Medulla oblongata (tissue), 1 donor: Measurements from ENCODE around the gene LMOD2.
A peak's percentile ranks its signal among the peaks of the same experiment; 100 is the strongest.

Experiments used
- DNase-seq: peaks from one replicate; pipeline ENCODE4 v3.0.0-alpha.2; 2015; ENCODE audit errors: extremely low spot score

LMOD2 gene

DNA sequence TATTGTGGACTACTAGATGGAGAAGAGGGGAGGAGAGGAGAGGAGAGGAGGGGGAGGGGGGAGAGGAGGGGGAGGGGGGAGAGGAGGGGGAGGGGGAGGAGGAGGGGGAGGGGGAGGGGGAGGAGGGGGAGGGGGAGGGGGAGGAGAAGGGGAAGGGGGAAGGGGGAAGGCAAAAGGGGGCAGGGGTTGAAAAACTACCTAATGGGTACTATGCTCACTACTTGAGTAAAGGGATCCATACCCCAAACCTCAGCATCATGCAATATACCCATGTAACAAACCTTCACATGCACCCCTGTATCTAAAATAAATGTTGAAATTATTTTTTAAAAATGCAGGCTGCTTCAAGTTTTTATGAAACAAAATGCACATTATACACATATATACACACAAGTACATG is 15.1 kb upstream of the LMOD2 start:
- no peak for DNase-seq

DNA sequence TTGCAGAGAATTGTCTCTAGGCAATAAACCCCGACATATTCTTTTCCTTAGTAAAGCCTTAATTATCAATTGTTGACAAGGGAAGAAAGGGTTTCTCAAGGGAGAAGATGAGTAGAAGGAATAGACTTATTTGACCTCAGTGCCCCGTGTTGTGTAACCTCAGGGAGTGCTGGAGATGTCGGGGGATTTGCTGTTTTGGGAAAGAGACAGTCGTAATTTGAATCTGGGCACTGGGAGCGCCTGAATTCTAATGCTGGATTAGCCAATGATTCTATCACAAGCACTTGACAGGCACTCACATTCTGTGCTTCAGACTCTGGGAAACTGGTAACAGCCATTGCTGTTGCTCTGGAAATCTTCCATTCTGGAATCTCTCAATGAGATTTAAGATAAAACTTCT is 13.8 kb upstream of the LMOD2 start:
- DNase-seq: no peak

DNA sequence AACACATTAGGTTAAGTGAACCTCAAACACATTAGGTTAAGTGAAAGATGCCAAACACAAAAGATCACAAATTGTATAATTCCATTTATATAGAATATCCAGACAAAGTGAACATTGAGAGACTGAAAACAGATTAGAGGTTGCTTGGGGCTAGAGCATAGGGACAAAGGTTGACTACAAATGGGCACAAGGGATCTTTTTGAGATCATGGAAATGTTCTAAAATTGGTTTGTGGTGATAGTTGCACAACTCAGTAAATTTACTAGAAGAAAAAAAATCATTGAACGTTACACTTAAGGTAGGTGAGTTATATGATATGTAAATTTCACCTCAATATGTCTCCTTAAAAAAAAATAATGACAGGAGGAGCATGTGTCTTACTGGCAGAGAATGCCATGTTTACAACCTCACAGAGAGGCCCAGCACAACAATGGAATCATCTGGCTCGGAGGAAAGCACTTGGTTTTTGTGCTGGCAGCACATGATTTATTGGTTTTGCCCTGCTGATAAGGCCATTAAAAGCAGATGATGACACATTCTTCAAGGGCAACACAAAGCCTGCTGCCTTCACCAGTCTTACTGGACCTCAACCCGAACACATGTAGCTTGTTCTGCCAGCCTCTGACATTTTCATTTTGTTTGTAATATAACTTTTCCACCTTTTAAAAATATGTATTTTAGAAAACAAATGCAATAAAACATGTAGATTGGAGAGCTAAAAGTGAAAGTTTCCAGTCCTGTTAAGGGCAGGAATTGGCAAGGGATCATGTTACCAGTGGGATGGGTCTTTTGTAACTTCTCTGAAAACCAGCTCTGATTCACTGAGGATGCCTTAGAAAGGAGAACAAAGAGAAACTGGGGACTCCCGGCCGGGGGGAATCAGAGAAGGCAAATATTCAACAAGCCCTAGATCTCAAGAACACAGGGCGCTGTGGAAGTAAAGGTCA is 11.9 kb upstream of the LMOD2 start:
- DNase-seq: peak; percentile 9

DNA sequence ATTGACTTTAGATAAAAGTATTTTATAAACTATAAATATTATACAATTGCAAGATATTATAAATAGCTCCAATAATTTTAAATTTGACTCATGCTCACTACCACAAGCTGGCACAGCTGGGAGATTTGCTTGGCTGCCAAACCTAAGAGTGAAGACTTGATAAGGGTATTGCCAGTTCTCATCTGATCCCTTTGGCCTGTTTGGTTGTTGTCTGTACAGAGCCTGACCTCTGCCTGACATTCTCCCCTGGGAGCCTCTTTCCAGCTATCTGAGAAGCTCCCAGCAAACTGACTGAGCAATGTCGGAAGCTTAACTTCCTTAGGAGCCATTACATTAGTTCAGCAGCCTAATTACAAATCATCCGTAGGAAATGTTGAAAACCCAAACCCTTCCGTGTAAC is 10.2 kb upstream of the LMOD2 start:
- no peak for DNase-seq

DNA sequence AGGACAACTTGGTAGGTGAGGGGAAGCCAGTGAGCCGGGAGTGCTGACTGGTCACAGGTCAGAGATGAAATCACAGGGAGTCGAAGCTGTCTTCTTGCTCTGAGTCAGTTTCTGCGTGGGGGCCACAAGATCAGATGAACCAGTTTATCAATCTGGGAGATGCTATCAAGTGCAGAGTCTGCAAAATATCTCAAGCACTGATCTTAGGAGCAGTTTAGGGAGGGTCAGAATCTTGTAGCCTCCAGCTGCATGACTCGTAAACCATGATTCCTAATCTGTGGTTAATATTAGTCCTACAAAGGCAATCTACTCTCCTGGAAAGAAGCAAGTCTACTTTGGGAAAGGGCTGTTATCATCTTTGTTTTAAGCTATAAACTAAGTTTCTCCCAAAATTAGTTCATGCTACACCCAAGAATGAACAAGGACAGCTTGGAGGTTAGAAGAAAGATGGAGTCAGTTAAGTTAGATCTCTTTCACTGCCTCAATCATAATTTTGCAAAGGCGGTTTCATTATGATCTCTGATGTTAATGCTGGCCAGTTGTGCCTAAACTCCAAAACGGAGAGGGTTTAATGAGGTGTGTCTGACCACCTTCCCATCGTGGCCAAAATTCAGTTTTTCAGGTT is 8.4 kb upstream of the LMOD2 start:
- no peak for DNase-seq

DNA sequence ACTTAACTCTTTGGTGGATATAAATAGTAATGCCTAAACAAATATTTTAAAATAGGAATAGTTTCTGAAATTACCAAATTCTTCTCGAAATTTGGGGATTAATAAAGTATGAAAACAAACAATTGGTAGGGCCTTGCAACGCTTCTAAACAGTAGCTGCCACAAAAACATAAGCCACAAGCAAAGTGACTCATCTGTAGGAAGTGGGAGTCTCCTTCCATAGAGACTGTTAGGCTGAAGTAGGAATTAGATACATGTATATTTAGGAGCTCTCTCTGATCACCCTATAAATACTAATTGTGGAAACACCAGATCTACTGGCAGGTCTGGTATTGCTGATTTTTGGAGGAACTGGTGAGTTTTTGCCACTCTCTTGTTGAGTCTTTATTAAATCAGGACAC is 5.7 kb upstream of the LMOD2 start:
- DNase-seq: no peak

DNA sequence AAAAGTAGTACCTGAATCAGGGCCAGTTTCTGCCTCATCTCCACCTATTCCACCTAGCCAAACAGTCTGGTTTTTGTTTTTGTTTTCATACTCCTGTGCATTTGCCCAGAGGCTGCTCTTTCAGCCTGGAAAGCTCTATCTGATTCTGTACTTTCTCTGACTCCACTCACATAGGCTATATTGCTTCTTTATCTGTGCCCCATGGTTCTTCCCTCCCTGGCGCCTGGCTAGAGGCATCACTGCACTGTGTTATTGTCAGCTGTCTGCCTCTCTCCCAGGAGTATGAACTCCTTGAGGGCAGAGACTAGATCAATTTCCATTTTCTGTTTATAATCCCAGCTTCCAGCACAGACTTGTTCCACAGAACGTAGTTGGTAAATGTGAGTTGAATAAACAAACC is 5.1 kb upstream of the LMOD2 start:
- no peak for DNase-seq

DNA sequence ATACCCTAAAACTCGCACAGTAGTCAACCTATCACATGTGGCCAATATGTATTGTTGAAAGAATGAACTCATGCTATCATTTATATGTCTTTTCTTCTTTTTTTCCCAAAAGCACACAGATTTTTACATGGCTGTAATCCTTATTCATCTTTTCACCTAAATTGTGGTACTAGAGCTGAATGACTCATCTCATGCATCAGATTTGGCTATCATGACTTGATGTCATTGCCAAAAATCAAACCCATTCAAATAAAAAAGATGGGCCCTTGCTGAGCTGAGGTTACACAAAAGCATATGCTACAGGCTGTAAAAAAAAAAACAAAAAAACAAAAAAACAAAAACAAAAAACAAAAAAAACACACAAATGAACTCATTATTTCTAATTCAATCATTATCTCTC is 3.3 kb upstream of the LMOD2 start:
- DNase-seq: no peak

DNA sequence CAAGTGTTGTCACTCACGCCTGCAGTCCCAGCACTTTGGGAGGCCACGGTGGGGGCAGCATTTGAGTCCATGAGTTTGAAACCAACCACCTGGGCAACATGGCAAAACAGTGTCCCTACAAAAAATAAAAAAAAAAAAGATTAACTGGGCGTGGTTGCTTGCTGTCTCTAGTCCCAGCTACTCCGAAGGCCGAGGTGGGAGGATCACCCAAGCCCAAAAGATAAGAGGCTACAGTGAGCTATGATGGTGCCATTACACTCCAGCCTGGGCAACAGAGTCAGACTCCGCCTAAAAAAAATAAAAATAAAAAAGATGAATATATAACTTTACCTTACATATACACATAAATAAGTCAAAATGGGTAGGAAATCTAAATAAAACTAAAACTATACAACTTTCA is 2.5 kb upstream of the LMOD2 start:
- no peak for DNase-seq

DNA sequence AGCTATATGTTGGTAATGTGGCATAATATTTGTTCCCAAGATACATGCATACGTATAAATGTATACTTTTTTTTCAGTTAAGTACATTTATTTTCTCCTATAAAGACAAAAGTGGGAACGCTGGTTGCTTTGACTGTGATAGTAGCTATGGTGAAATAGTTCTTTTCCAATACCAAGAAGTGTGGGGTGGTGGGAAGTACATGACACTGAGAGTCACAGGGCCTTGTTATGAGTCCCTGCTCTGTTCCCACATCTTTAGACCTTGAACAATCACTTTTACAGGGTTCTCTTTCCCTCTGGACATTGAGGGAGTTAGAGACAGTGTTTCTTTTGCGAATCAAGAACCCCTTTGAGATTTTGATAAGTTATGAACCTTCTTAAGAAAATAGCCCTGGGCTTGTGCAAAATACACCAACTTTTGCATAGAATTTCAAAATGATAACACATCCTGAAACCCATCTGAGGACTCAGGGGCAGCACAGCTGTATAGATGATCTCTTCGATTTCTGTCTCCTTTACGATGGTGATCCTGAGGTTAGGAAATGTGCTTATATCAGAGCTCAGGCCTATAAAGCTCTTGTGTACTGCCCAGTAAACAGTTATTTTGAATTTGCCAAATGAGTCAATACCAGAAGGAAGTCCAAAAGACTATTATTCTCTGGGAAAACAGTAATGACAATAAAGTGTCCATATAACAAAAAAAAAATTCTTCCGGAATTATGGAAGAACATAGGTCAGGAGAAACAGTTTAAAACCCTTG is 1.1 kb downstream of the LMOD2 start:
- no peak for DNase-seq

DNA sequence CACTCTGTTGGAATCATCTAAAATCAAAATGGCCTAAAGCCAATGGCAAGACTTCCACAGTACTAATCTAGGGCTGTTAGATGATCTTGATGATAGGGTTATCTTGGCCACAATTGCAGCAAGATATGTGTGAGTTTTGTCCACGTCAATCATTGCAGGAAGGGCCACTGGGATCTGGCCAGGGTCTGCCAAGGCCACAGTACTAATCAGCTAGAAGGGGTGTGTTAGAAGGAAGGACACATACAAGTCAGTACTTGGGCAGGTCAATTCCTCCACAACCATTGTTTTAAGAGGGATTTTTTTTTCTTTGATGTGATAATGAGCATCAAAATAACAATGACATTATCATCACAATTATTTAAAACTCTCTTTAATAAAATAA is 1.6 kb downstream of the LMOD2 start:
- no peak for DNase-seq

DNA sequence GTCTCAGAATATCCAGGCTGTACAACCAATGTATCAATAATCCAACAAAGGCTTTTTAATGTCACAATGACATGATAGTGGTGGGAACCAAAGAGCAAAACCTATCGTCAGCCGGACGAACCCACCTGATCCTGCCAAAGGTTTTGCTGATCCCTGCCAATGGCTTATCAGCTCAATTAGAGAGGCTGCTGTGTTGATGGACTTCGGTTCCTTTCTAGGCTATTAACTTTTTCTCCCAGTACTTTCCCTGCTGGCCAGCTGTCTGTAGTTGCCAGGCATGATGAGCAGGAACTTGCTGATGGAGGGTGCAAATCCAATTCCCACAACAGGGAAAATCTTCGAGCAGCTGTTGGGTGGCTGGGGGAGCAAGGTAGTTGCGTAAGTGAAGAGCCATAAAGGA is 2.4 kb downstream of the LMOD2 start:
- no peak for DNase-seq

DNA sequence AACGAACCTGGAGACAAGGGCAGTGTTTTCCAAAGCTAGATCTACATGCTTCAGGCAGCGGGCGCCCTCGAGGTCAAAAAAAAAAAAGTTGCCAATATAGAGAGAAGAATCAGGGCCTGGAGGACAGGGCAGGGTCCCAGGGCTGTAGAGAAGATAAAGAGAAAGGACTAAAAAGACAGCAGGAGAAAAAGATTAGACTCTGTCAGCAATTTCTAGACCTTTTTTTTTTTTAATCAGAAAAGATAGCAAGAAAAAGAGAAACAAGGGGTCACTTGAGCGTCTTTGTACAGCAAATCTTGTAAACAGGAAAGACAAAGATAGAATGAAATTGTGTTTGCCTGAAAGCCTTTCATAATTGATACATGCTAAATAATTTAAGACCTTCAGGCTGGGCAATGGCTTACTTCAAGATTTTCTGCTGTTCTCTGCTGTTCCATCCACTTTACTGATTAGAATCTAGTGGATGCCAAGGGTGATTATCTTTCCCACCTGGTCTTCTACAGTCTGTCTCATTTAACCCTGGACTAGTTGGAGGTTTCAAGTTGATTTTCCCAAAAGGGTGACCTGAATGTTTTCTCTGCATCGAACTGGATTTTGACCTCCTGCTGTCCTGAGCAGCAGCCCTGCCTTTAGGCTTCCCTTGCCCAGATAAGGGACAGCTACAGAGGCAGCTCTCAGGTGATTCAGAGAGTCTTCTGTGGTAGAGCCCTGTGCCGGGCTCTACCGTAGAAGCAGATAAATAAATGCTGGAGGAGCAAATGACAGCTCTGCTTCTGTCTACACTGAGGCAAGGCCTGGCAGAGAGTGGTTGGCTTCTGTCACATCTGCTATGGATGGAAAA is 5.1 kb downstream of the LMOD2 start:
- no peak for DNase-seq

DNA sequence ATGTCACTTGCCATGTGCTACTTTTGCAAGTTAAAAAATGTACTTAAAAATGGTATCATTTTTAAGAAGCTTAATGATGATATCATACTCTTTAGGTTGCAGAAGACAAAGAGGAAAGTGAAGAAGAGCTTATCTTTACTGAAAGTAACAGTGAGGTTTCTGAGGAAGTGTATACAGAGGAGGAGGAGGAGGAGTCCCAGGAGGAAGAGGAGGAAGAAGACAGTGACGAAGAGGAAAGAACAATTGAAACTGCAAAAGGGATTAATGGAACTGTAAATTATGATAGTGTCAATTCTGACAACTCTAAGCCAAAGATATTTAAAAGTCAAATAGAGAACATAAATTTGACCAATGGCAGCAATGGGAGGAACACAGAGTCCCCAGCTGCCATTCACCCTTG is 6.1 kb downstream of the LMOD2 start:
- no peak for DNase-seq

DNA sequence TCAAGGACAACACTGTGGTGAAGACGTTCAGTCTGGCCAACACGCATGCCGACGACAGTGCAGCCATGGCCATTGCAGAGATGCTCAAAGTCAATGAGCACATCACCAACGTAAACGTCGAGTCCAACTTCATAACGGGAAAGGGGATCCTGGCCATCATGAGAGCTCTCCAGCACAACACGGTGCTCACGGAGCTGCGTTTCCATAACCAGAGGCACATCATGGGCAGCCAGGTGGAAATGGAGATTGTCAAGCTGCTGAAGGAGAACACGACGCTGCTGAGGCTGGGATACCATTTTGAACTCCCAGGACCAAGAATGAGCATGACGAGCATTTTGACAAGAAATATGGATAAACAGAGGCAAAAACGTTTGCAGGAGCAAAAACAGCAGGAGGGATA is 6.6 kb downstream of the LMOD2 start:
- no peak for DNase-seq

DNA sequence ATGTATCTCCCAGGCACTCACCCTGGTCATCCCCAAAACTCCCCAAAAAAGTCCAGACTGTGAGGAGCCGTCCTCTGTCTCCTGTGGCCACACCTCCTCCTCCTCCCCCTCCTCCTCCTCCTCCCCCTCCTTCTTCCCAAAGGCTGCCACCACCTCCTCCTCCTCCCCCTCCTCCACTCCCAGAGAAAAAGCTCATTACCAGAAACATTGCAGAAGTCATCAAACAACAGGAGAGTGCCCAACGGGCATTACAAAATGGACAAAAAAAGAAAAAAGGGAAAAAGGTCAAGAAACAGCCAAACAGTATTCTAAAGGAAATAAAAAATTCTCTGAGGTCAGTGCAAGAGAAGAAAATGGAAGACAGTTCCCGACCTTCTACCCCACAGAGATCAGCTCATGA is 7.1 kb downstream of the LMOD2 start:
- no peak for DNase-seq

DNA sequence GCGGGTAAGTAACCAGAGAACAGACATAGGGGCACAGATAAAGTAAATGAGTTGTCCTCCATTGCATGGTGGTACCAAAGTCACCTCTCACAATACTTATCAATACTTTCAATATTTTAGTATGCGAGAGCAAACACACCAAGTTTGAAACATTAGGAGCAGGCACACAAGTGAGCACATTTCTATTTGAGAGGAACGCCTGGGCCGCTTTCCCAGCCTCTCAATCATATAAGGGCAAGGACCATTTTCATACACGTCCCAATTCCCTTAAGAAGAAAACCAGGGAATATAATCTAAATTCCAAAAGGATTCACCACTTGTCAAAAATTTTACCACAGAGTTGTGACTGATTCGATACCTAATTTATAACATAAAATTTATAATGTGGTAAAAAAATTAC is 7.5 kb downstream of the LMOD2 start:
- DNase-seq: no peak

DNA sequence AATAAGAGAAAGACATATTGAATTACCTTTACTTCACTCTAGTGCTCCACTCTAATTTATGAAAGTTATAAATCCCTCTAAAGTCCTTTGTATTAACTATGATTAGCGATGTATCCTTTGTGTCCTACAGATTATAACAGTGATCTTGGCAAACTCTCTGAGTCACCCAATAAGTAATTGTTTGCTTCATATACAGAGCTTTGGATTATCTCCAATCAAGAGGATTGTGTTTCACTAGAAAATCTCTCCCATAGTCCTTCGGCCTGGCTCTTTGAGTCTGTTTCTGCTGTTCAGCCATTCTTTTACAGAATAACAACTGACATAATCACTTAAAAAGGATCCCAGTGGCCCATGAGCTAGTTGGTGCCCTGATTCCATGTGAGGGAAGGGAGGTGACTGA is 9.5 kb downstream of the LMOD2 start:
- DNase-seq: no peak

DNA sequence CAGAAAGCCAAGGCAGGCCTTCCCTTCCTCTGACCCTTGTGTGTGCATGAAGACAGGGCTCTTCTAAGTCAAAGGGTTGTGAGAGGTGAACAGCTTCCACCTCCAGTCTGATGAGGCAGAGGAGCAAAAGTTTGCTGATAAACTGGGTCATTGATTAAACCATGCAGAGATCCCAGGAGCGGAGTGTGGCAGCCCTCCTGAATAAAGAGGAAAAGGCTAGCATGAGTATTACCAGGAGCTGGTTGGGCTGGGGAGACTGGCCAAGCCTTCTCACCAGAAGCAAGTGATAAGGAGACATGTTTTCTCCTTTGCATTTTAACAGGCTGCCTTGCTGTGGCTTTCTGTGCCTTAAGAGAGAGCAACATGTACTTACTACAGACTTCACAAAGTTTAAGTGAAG is 10.2 kb downstream of the LMOD2 start:
- DNase-seq: no peak

DNA sequence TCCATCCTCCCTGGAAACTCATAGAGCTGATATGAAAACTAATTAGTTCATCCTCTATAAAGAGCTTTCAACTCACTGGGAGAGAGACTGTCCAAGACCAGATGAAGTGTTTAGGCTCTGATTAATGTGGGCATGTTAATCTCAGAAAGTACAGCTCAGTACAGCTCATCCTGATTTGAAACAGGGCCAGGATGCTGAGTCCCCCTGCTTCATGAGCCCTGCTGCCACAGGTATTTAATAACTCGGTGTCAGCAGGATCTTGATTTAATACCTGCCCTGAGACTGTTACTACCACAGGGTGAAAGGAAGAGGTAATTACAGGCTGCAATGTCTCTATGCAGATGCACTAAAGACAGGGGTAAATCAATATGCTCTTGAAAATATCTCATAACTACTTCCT is 10.8 kb downstream of the LMOD2 start:
- DNase-seq: no peak

DNA sequence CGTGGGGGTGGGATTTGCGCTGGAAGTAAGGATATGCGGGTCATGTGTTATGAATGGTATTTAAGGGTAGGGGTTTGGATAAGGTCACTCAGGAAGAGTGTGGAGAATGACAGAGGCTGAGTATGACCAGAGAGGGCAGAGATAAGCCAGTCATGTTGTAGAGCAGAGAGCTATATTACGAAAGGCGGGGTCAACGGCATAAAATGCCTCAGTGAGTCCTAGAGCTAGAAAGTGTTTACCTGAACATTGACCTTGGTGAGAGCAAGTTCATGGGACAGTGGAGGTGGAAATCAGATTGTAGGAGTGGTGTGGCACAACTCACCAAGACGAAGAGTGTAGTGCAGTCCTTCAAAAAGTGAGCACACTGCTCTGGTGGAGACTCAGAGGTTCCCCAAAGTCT is 13.8 kb downstream of the LMOD2 start:
- DNase-seq: no peak
